GM19023 (cell line): Measurements from ENCODE around the gene FBXO34.
"Not testable (repeated sequence)": the region's sequence is repeated elsewhere in the genome, so short reads cannot be mapped to it uniquely, and the experiment has no call there.

ENCODE experiments used
- ATAC-seq: cut with Tn5 transposase; IDR thresholded peaks from one replicate; pipeline ENCODE4 v1.9.1; 2021; ENCODE audit warnings: mild to moderate bottlenecking, moderate library complexity; ENCODE audit not compliant: unreplicated experiment

Gene FBXO34

DNA sequence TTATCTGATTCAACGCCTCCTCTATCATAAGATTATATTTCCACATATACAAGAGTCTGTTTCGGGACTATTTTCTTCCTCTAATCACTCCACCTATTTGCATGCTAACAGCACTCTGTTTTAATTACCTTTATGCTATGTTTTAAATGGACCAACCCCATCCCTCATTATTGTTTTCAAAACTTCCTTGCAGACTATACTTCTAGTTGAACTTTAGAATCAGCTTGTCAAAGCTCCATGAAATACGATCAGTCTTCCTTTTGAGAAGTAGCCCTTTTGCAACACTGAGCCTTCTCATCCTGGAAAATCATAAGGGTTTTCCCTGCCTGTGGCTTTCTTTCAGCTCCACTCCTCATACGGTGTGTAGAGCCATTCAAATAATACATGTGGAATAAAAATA is 103.5 kb downstream of the FBXO34 start:
- ATAC-seq: no peak

DNA sequence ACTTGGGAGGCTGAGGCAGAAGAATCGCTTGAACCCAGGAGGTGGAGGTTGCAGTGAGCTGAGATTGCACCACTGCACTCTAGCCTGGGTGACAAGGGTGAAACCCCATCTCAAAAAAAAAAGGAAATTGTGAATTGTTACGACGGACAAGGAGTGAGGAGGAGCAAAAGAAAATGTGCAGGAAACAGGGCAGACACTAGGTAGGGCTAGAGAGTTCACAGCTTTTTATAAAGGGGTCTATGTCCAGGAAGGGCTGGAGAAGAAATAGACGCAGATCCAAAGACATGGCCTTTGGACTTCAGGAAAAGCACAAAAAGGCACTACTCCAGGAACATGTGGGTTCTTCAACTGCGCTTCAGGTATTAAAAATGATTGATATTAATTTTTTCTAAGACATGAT is 106.0 kb downstream of the FBXO34 start:
- ATAC-seq: no peak

DNA sequence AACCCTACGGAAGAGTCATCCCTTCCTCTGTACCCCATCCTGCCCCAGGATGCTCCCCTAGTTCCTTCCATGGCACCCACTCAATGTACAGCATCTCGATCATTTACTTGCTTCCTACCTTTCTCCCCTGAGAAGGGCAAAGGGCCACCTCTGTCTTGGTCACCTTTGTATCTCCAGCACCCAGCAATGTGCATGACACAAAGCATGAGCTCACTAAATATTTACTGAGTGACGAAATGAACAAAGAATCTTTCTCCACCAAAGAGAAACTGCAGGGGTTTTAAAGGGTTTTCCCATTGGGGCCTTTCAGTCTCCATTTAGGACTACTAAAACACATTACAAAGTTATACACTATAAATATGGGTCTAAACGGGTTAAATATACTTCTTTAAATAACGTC is 109.8 kb downstream of the FBXO34 start:
- ATAC-seq: no peak

DNA sequence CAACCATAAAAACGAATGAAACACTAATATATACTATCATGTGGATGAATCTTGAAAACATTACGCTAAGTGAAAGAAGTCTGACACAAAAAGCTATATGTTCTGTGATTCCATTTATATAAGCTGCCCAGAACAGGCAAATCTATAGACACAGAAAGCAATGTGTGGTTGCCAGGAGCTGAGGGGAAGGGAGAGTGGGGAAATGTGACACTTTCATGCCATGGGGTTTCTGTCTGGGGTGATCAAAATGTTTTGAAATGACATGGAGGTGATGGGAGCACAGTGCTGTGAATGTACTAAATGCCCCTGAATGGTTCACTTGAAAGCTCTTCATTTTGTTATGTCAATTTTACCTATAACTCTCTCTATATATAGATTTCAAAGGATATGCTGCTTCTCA is 110.3 kb downstream of the FBXO34 start:
- no peak for ATAC-seq

DNA sequence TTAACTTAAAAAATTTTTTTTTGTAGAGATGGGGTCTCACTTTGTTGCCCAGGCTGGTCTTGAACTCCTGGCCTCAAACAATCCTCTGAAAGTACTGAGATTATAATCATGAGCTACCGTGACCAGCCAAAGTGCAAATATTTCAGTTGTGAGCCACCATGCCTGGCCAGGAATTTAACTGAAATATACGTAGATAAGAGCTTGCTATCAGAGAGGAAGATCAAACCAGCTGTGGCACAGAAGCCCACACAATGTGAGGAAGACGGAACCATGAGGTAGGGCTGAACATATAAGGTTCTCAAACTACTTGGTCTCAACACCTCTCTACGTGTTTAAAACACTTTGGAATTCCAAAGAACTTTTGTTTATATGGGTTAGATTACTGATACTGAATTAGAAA is 111.3 kb downstream of the FBXO34 start:
- no peak for ATAC-seq

DNA sequence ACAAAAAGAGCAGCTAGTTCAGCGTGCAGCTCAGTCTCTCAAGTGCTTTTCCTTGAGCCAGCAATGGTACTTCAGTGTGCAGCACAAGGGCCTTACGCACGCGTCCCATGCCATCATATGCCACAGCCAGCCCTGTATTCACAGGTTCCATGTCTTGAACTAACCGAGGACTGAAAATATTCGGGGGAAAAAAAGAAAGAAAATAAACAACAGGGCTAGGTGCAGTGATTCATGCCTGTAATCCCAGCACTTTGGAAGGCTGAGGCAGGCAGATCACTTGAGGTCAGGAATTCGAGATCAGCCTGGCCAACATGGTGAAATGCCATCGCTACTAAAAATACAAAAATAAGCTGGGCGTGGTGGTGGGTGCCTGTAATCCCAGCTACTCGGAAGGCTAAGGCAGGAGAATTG is 111.8 kb downstream of the FBXO34 start:
- not testable (repeated sequence) for ATAC-seq

DNA sequence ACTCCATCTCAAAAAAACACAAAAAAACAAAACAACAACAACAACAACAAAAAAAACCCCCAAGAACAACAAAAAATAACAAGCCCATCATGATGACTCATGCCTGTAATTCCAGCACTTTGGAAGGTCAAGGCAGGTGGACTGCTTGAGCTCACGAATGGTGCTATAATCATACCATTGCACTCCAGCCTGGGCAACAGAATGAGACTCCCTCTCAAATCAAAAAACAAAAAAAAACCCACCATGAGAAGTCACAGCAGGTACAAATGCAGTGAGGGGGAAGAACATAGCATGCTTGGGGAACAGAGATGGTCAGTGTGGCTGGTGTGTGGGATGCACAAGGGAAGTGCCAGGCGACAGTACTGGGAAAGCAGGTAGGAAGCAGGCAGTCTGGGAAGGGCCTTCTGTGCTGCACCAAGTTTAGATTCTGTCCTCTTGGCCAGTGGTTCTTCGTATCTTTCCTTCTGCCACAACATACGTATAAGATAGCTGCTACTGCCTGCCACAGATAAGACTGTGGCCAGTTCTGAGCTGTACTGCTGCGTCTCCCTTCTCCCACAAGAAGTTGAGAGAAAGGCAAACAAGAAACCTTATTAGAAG is 112.4 kb downstream of the FBXO34 start:
- no peak for ATAC-seq

DNA sequence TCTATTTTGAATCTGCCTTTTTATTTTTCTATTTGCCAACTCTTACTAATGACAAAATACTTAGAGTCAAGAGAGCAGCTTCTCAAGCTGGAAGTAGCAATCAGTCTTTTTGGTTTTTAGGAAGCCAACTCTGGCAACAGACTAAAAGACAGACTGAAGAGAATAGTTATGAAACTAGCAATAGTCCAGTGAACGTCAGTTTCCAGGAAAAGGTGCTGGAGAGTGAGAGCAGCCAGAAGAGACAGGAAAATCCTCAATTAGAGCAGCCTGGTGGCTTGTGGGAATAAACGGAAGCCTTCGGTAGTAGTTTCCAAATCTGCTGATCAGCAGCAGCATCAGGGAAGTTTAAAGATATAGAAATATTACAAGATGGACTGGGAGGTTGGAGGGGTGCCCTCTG is 113.3 kb downstream of the FBXO34 start:
- no peak for ATAC-seq

DNA sequence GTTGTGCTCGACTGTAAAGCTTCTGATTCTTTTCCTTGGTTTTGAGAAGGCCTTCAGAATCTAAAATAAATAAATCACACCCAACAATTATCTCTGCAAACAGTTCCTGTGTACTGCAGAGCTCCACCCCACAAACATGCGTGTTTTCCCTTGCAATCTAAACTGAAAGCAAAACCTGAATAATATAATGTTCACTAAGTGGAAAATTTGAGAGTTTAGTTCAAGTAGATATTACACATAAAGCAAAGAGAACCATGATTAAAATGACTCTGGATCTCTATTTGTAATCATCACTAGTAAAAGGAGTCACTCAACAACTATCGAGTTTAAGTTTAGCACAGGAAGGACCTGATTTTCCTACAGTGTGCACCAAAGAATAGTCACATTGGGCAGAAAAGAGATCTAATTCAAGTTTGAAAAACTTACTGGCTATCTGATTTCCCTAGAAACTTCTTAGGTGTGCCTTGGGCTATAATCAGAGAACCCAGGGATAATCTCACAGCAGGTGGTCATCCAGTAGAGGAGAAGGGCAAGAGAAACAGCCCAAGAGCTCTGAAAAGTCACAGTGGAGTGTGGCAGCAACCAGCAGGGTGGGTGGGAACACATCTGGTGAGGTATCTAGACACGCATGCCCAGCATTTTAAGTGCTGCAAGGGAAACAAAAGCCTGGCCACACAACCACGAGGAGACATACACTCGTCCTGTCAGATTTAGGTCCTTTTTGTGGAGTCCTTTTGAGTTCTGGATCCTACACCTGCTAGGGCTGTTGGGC is 115.0 kb downstream of the FBXO34 start:
- ATAC-seq: no peak

DNA sequence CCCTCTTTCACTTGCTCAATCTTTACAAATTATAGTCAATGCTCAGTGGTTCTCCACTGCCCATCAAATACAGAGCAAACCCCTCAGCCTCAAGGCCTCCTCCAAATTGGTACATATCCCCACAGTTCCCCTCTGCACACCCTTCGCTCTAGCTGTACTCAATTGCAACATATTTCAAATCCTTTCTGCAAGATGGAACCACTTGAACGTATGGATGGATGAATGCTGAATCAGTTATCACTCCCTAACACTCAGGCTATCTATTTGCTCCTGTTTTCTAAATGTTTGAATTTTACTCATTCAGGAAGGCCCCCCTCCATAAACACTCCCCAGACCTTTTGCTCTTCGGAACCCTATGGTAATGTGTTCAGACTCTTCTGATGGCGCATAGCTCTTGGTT is 115.9 kb downstream of the FBXO34 start:
- ATAC-seq: no peak

DNA sequence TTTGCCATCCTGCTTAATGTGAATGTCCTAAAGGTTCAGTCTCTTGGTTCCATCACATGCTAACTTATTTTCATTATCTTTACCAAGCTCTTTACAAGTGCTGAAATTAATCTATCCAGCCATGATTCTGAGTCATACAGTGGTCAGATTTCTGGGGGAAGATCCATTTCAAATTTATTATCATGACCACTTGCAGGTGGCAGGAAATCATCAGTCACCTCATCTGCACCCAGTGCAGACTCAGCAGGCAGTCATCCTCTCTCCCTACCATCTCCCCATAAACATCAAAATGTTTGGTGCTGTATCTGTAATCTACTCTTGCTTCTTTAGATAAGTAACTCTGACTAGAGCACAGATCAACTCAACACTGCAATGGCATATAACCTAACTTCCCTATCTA is 116.9 kb downstream of the FBXO34 start:
- no peak for ATAC-seq

DNA sequence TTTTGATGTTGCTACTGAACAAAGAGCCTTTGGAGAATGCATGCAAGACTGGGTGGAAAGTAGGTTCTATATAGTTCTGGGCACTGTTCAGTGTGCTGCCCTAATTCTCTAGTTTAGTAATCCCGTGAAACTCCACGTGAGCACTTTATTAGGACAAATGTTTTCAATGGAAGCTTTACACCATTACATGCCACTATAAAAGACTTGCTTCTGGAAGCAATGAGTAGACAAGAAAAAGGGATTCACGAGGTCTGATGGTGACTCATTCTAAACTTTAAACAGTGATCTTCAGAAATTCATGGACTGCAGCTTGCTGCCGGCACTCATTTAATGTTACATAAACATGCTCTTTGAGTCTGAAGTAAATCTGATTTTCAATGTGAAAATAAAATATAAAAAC is 118.1 kb downstream of the FBXO34 start:
- ATAC-seq: no peak

DNA sequence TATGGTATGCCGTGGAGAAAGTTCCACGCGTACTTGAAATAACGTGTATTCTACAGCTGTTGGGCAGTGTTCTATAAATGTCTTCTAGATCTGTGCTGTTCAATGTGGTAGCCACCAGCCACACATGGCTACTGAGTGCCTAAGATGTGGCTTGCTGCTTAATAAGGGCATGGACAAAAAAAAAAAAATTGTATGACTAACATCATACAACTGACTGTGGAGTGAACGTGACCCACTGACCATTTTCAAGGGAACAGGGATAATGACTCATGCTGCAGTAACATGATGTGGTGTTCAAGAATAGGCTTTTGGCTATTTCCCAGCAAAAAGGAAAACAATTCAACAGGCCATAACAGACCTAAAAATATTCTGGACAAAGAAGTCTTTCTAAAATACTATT is 127.5 kb downstream of the FBXO34 start:
- no peak for ATAC-seq

DNA sequence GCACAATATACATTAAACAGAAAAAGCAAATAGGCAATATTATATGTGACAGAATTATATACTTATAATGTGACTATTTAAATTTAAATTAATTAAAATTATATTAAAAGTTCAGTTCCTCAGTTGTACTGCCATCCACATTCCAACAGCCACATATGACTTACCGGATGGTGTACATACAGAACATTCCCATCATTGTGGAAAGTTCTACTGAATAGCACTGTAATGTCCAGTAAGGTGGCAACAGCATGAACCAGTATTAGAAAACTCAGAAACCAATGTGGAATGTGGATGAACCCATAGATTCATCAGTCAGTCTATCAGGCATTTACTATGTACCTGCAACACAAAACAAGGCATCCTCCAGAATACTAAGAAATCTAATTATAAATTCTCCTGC is 128.0 kb downstream of the FBXO34 start:
- ATAC-seq: no peak

DNA sequence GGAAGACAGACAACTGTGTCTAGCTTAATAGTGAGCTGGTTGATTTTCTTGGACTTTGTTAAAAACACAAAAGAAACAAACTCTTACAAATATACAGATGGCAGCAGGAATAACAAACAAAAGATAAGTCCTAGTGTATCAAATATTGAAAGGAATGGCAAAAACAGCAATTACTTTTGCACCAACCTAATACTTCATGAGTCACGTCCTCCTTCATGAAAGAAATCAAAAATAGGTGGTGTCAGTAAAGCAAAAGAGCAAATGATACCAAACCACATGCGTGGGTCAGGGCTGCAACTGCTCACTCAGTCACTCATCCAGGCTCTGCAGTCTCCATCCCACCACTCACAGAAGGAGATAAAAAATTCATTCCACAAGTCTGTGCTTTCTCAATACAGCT is 128.6 kb downstream of the FBXO34 start:
- ATAC-seq: no peak

DNA sequence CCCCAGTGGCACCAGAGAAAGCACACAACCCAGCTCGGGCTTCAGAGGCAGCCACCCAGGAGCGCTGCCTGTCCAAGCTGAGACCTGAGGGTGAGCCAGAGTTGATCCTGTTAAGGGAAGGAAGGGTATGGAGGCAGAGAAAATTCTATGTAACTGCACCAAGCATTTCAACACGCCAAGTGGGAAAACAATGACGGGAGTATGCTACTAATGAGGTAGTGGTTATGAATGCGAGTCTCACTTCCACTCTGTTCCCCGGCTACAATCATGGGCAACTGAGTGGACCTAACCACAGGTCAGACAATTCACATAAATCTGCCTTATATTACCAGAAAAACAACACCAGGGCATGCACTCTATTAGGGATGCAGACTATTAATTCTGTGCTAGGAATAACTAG is 130.5 kb downstream of the FBXO34 start:
- no peak for ATAC-seq
